Measurements from ENCODE around the gene MYL7.

Gene MYL7

DNA sequence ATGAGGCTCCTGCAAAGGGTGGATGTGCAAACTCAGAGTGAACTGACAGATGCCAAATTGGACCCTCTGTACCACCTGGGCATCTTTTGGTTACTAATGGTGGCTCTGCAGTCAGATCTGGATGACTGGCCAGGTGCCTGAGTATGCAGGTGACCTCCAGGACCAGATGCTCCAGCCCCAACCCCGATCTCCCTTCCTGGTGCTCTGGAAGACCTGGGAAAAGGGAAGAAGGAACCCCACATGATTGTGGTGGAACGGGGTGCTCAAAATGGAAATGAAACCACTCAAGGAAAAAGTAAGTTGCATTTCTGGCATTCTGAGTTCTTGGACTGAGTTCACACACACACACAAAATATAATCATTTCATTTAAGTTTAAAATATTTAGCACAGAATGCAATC, 46.8 kb downstream of the MYL7 start:
- Histone ChIP-seq H3F3A (ENCODE audit: insufficient read depth, low read length) (peaks cover 12% of the 10 kb centered on the region; the same call in 1 of the 2 replicates), H3K9me2 (ENCODE audit: low read depth, low read length) (no peaks in the 10 kb centered on the region), H3K36me3 (ENCODE audit: insufficient read depth, low read length) (no peaks in the 10 kb centered on the region), H3K4me1 (ENCODE audit: insufficient read depth, low read length, severe bottlenecking) (peaks cover 72% of the 10 kb centered on the region), H4K20me1 (ENCODE audit: insufficient read depth, low read length) (no peaks in the 10 kb centered on the region), H3K4me3 (ENCODE audit: low read depth, low read length, poor library complexity, severe bottlenecking) (no peak overlapping the region), H3K27ac (ENCODE audit: low read depth, low read length, poor library complexity, severe bottlenecking) (peak overlapping the region; percentile 96), H3K4me2 (ENCODE audit: low read length) (0 out of 2 replicates have a peak overlapping the region, but pooled peaks have one; percentile 44), H3K79me2 (ENCODE audit: insufficient read depth, low read length) (no peaks in the 10 kb centered on the region), H2AFZ (ENCODE audit: low read length) (no peak overlapping the region), H3K27me3 (ENCODE audit: insufficient read depth, low read length) (no peaks in the 10 kb centered on the region), H3K9ac (ENCODE audit: low read length) (peak overlapping the region; percentile 61), H3K9me3 (ENCODE audit: low read length) (no peaks in the 10 kb centered on the region)
- no peak for TF ChIP-seq EZH2 (IDR thresholded peaks at IDR 0.05; ENCODE audit: borderline replicate concordance, low read length)
- TF ChIP-seq, protein P1, sequence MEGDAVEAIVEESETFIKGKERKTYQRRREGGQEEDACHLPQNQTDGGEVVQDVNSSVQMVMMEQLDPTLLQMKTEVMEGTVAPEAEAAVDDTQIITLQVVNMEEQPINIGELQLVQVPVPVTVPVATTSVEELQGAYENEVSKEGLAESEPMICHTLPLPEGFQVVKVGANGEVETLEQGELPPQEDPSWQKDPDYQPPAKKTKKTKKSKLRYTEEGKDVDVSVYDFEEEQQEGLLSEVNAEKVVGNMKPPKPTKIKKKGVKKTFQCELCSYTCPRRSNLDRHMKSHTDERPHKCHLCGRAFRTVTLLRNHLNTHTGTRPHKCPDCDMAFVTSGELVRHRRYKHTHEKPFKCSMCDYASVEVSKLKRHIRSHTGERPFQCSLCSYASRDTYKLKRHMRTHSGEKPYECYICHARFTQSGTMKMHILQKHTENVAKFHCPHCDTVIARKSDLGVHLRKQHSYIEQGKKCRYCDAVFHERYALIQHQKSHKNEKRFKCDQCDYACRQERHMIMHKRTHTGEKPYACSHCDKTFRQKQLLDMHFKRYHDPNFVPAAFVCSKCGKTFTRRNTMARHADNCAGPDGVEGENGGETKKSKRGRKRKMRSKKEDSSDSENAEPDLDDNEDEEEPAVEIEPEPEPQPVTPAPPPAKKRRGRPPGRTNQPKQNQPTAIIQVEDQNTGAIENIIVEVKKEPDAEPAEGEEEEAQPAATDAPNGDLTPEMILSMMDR (IDR thresholded peaks at IDR 0.05; ENCODE audit: low read length) = no peak

DNA sequence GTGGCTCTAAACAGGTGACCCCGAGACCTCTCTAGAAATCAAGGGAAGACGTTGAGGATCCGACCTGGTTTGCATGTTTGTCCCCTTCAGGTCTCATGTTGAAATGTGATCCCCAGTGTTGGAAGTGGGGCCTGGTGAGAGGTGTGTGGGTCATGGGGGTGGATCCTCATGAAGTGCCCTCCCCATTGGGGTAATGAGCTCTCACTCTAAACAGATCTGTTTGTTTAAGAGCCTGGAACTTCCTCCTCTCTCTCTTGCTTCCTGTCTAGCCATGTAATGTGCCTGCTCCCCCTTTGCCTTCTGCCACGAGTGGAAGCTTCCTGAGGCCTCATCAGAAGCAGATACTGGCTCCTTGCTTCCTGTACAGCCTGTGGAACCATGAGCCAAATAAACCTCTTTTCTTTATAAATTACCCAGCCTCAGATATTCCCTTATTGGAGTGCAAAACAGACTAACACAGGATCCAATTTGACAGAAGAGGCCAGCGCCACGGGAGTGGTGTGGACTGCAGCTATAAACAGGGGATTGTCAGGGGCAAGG, 48.0 kb downstream of the MYL7 start:
- H3K9ac ChIP-seq (ENCODE audit: low read length) = no peak overlapping the region; the same call in 1 of the 2 replicates
- no peaks in the 10 kb centered on the region for H3K9me3 ChIP-seq (ENCODE audit: low read length)
- H3K4me2 ChIP-seq (ENCODE audit: low read length) = no peak overlapping the region
- H3K36me3 ChIP-seq (ENCODE audit: insufficient read depth, low read length) = no peaks in the 10 kb centered on the region
- no peaks in the 10 kb centered on the region for H3K9me2 ChIP-seq (ENCODE audit: low read depth, low read length)
- H3K4me3 ChIP-seq (ENCODE audit: low read depth, low read length, poor library complexity, severe bottlenecking) = no peak overlapping the region
- no peak overlapping the region for H2AFZ ChIP-seq (ENCODE audit: low read length)
- H3F3A ChIP-seq (ENCODE audit: insufficient read depth, low read length) = peaks cover 9% of the 10 kb centered on the region; the same call in 1 of the 2 replicates
- H3K27ac ChIP-seq (ENCODE audit: low read depth, low read length, poor library complexity, severe bottlenecking) = peak overlapping the region; percentile 96
- no peaks in the 10 kb centered on the region for H3K27me3 ChIP-seq (ENCODE audit: insufficient read depth, low read length)
- H3K4me1 ChIP-seq (ENCODE audit: insufficient read depth, low read length, severe bottlenecking) = peaks cover 70% of the 10 kb centered on the region
- H4K20me1 ChIP-seq (ENCODE audit: insufficient read depth, low read length) = no peaks in the 10 kb centered on the region
- H3K79me2 ChIP-seq (ENCODE audit: insufficient read depth, low read length) = no peaks in the 10 kb centered on the region
- no peak for TF ChIP-seq EZH2 (IDR thresholded peaks at IDR 0.05; ENCODE audit: borderline replicate concordance, low read length)
- TF ChIP-seq, protein P1 (IDR thresholded peaks at IDR 0.05; ENCODE audit: low read length) = no peak

Measured in OCI-LY1 (cell line).